K562 (cell line): ENCODE measurements around the gene GLE1. TPM values are rescaled to one million over a fixed set of nuclear protein-coding genes. Genes with fewer than 3 reads are reported as not detected.

Experiments used
- BMI1 ChIP-seq: fragments of 150-350 bp; IDR thresholded peaks from 2 replicates; pipeline ENCODE4 v1.6.1; 2014; ENCODE audit warnings: low read length
- HDAC3 ChIP-seq: fragments of 450-650 bp; IDR thresholded peaks from 2 replicates; pipeline ENCODE4 v1.6.1; 2018; ENCODE audit warnings: borderline replicate concordance, mild to moderate bottlenecking, moderate library complexity; ENCODE audit not compliant: partially characterized antibody
- MED1 ChIP-seq: sonication (generic); formaldehyde crosslinking; IDR thresholded peaks from 2 replicates; pipeline ENCODE4 v1.8.1; 2023; ENCODE audit warnings: missing genetic modification reagents, borderline replicate concordance
- MEIS2 ChIP-seq: fragments of 450-650 bp; IDR thresholded peaks from 2 replicates; pipeline ENCODE4 v1.6.1; 2014; ENCODE audit warnings: mild to moderate bottlenecking; ENCODE audit not compliant: partially characterized antibody
- NR1H2 ChIP-seq: sonication (generic); formaldehyde crosslinking; IDR thresholded peaks from 2 replicates; pipeline ENCODE4 v1.4.0; 2020; ENCODE audit warnings: mild to moderate bottlenecking, missing genetic modification reagents
- SMARCC2 ChIP-seq: fragments of 450-650 bp; IDR thresholded peaks from 2 replicates; pipeline ENCODE4 v1.6.1; 2017; ENCODE audit warnings: antibody characterized with exemption, moderate library complexity, mild to moderate bottlenecking, low read depth
- SP2 ChIP-seq: IDR thresholded peaks from 2 replicates; pipeline ENCODE4 v1.6.1; 2011; ENCODE audit warnings: mild to moderate bottlenecking, low read depth, low read length, moderate library complexity; ENCODE audit not compliant: poor library complexity, severe bottlenecking; ENCODE audit errors: extremely low read depth
- ZEB2 ChIP-seq: fragments of 450-650 bp; IDR thresholded peaks from 2 replicates; pipeline ENCODE4 v1.6.1; 2016
- ZNF197 ChIP-seq: fragments of 200-800 bp; sonication (Bioruptor generic); IDR thresholded peaks from 2 replicates; pipeline ENCODE4 v1.6.1; 2016; ENCODE audit warnings: low read depth, missing genetic modification characterization, missing compliant biosample characterization
- polyA plus RNA-seq, 8 experiments: library from polyadenylated mRNA; depleted of rRNA in 4 of 8; stranded (reverse) in 5 of 8; unstranded in 3 of 8; fragments of >200 nt; fragmentation: Nextera tagmentation in 2 of 8; fragmentation: Illumina TruSeq in 1 of 8; extraction: Ambion mirVana in 2 of 8; extraction: Trizol in 1 of 8; gene quantifications; 2 replicates each; pipeline versions ENCODE4 v1.2.1 to v1.2.3, GENCODE V29; 2011 to 2014; ENCODE audit warnings: inconsistent platforms in 1 of 8, missing spikeins in 1 of 8
- total RNA-seq, 7 experiments: library from RNA; depleted of rRNA in 6 of 7; stranded (reverse); fragments of >200 nt in 6 of 7; fragmentation: Illumina TruSeq in 2 of 7; extraction: Trizol in 2 of 7; gene quantifications; 2 replicates each; pipeline versions ENCODE4 v1.2.1 to v1.2.3, GENCODE V29; 2011 to 2021; ENCODE audit warnings: low replicate concordance in 1 of 7
- TF ChIP-seq, protein P1 (sequence below), 3 experiments: IDR thresholded peaks in 2 of 3; conservative IDR thresholded peaks in 1 of 3; 2 replicates each; pipeline ENCODE4 v1.5.1; 2011 to 2012; ENCODE audit warnings: low read length in 3 of 3, mild to moderate bottlenecking in 3 of 3, control low read depth in 2 of 3, improper control_type of control experiment in 1 of 3, inconsistent platforms in 1 of 3, low read depth in 1 of 3, mixed read lengths in 1 of 3, moderate library complexity in 1 of 3; ENCODE audit not compliant: insufficient read depth in 2 of 3
- TF ChIP-seq, protein P2 (sequence below): fragments of 450-650 bp; IDR thresholded peaks from 2 replicates; pipeline ENCODE4 v1.6.1; 2016
- TF ChIP-seq, protein P3 (sequence below): fragments of 450-650 bp; IDR thresholded peaks from 2 replicates; pipeline ENCODE4 v1.6.1; 2016; ENCODE audit warnings: missing biosample characterization, missing genetic modification characterization
- TF ChIP-seq, protein P4 (sequence below): IDR thresholded peaks from 2 replicates; pipeline ENCODE4 v1.6.1; 2014; ENCODE audit warnings: antibody characterized with exemption

GLE1 gene
- total and polyA plus RNA-seq, 9 of the 15 experiments (the other 6 are each of a cell fraction or from before 2014, with no cell fraction given) = 15.9 to 44.8 (median 37.6) TPM

DNA sequence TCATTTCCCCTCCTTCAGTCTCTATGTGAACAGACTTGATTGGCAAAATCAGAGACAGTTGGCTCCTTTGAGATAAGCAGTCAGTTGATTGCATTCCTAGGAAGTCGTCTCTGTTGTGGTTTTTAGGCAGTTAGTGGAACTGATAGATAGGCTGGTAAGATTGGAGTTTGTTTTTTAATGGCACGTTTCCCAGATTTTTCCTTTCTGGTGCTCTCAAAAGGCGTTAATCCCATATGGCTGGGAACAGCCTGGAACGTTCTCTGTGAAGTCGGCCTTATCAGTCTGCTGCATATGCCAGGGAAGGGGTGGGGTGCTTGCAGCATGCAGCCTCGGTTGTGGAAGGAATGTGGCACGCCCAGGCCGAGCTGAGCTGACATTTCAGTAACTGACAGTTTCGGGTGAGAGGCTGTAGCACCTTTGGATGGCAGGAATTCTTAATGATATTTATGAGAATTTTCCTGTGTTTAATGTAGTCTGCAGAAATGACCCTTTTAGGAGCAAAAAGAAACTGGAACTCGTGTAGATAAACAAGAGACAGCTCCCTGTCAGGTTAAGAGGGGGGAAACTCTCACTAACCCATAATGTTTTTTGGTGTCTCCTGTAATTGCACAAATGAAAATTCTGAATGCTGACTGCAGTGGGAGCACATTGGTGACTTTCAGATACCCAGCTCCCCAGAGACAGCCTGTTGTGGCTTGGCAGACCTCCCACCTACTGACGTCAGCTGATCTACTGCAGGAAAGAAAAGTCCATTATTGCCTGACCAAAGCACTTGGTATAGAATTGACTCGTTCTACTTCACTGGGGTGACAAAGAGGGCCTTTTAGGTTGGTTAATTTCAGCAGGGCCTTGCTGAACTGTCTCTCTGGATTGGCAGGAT is 54.2 kb downstream of the GLE1 start (continued):
- TF ChIP-seq, protein P1, sequence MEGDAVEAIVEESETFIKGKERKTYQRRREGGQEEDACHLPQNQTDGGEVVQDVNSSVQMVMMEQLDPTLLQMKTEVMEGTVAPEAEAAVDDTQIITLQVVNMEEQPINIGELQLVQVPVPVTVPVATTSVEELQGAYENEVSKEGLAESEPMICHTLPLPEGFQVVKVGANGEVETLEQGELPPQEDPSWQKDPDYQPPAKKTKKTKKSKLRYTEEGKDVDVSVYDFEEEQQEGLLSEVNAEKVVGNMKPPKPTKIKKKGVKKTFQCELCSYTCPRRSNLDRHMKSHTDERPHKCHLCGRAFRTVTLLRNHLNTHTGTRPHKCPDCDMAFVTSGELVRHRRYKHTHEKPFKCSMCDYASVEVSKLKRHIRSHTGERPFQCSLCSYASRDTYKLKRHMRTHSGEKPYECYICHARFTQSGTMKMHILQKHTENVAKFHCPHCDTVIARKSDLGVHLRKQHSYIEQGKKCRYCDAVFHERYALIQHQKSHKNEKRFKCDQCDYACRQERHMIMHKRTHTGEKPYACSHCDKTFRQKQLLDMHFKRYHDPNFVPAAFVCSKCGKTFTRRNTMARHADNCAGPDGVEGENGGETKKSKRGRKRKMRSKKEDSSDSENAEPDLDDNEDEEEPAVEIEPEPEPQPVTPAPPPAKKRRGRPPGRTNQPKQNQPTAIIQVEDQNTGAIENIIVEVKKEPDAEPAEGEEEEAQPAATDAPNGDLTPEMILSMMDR (IDR thresholded peaks at IDR 0.05 in 2 of 3, conservative IDR thresholded peaks at IDR 0.05 in 1 of 3; ENCODE audit: insufficient read depth in 2 of 3, low read depth in 1 of 3, low read length in 3 of 3) = peak in 1 of 3 experiments; percentile 11; a peak in 1 of 6 replicates
- TF ChIP-seq, protein P2, sequence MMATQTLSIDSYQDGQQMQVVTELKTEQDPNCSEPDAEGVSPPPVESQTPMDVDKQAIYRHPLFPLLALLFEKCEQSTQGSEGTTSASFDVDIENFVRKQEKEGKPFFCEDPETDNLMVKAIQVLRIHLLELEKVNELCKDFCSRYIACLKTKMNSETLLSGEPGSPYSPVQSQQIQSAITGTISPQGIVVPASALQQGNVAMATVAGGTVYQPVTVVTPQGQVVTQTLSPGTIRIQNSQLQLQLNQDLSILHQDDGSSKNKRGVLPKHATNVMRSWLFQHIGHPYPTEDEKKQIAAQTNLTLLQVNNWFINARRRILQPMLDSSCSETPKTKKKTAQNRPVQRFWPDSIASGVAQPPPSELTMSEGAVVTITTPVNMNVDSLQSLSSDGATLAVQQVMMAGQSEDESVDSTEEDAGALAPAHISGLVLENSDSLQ = peak; percentile 81
- TF ChIP-seq BMI1 (no peak; the same call in 1 of the 2 replicates), ZNF197 (CRISPR knock-in tag) (peak; percentile 84; the same call in 1 of the 2 replicates), SP2 (no peak), MEIS2 (peak; percentile 69), MED1 (CRISPR knock-in tag) (no peak), SMARCC2 (peak; percentile 83; the same call in 1 of the 2 replicates), HDAC3 (peak; percentile 98), NR1H2 (CRISPR knock-in tag) (no peak), ZEB2 (peak; percentile 87)
- TF ChIP-seq, protein P3, sequence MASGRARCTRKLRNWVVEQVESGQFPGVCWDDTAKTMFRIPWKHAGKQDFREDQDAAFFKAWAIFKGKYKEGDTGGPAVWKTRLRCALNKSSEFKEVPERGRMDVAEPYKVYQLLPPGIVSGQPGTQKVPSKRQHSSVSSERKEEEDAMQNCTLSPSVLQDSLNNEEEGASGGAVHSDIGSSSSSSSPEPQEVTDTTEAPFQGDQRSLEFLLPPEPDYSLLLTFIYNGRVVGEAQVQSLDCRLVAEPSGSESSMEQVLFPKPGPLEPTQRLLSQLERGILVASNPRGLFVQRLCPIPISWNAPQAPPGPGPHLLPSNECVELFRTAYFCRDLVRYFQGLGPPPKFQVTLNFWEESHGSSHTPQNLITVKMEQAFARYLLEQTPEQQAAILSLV (tag) = peak; percentile 72; the same call in 1 of the 2 replicates
- TF ChIP-seq, protein P4, sequence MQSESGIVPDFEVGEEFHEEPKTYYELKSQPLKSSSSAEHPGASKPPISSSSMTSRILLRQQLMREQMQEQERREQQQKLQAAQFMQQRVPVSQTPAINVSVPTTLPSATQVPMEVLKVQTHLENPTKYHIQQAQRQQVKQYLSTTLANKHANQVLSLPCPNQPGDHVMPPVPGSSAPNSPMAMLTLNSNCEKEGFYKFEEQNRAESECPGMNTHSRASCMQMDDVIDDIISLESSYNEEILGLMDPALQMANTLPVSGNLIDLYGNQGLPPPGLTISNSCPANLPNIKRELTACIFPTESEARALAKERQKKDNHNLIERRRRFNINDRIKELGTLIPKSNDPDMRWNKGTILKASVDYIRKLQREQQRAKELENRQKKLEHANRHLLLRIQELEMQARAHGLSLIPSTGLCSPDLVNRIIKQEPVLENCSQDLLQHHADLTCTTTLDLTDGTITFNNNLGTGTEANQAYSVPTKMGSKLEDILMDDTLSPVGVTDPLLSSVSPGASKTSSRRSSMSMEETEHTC = peak; percentile 51; the same call in 1 of the 2 replicates
